ACC112 (cell line): Measurements from ENCODE around the gene SLC49A3.

Experiments
- H2AFZ ChIP-seq: fragments of 200-600 bp; sonication (generic); one replicate; pipeline ENCODE4 v1.6.0; 2017; ENCODE audit warnings: antibody characterized with exemption, low read length; ENCODE audit not compliant: unreplicated experiment
- H3K27ac ChIP-seq: fragments of 200-600 bp; sonication (generic); 2 replicates; pipeline ENCODE4 v1.5.1; 2014; ENCODE audit warnings: low read depth, mild to moderate bottlenecking, antibody characterized with exemption, low read length, moderate library complexity
- H3K27me3 ChIP-seq: fragments of 200-600 bp; sonication (generic); 2 replicates; pipeline ENCODE4 v1.6.1; 2014; ENCODE audit warnings: mild to moderate bottlenecking, antibody characterized with exemption, low read length, moderate library complexity, mixed read lengths; ENCODE audit not compliant: insufficient read depth
- H3K36me3 ChIP-seq: fragments of 200-600 bp; sonication (generic); 2 replicates; pipeline ENCODE4 v1.6.1; 2016; ENCODE audit warnings: mild to moderate bottlenecking, antibody characterized with exemption, low read length, moderate library complexity, mixed read lengths; ENCODE audit not compliant: insufficient read depth
- H3K4me1 ChIP-seq: fragments of 200-600 bp; sonication (generic); one replicate; pipeline ENCODE4 v1.6.1; 2016; ENCODE audit warnings: low read length, mixed read lengths; ENCODE audit not compliant: insufficient read depth, unreplicated experiment, control insufficient read depth
- H3K4me3 ChIP-seq: fragments of 200-600 bp; sonication (generic); 2 replicates; pipeline ENCODE4 v1.5.1; 2014; ENCODE audit warnings: mild to moderate bottlenecking, low read depth, low read length
- H3K79me2 ChIP-seq: fragments of 200-600 bp; sonication (generic); one replicate; pipeline ENCODE4 v1.6.0; 2016; ENCODE audit warnings: low read length; ENCODE audit not compliant: control insufficient read depth, unreplicated experiment, insufficient read depth

Gene SLC49A3

DNA sequence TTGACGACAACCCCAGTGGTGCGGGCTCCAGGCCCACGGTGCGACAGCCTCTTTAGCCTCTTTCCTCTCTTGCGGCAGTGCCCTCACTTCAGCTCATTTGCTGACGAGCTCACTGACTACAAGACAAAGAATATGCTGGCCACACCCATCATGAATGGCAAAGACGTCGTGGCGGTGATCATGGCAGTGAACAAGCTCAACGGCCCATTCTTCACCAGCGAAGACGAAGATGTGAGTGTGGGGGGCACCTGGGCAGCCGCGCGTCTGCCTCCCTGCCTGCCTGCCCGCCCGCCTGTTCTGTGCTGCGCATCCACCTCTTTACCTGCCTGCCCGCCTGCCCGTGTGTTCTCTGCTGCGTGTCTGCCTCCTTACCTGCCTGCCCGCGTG is 54.4 kb downstream of the SLC49A3 start:
- H3K4me1 ChIP-seq = no peaks in the 10 kb centered on the region
- H3K27ac ChIP-seq = no peak overlapping the region
- H2AFZ ChIP-seq = no peak overlapping the region
- no peak overlapping the region for H3K4me3 ChIP-seq
- peaks cover 21% of the 10 kb centered on the region for H3K27me3 ChIP-seq
- no peaks in the 10 kb centered on the region for H3K79me2 ChIP-seq
- no peaks in the 10 kb centered on the region for H3K36me3 ChIP-seq

DNA sequence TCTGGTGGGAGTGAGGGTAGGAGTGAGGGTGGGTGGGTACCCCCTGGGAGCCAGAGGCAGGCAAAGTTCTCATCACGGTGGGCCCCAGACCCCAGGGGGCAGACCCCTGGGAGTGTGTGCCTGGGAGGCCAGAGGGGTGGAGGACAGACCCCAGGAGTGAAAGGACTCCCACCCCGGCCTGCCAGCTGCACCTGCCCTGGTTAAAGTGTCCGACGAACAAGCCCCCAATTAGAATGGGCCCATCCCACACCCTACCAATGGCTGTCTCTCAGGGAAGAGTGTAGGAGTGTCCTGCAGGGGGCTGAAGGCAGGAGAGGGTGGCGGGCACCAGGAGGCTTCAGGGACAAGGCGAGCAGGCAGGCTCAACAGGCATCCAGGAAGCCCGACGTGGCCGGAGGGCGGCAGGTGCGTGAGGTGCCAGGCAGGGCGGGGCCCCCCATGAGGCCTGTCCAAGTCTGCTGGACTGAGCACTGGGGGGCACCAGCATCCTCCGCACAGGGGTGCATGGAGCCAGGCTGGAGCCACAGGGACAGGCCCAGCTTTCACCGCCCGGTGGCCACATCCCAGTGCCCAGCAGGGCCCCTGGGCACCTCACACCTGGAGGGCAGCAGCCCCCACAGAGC is 54.9 kb downstream of the SLC49A3 start:
- H3K79me2 ChIP-seq = no peaks in the 10 kb centered on the region
- H3K4me3 ChIP-seq = no peak overlapping the region
- no peaks in the 10 kb centered on the region for H3K4me1 ChIP-seq
- H3K36me3 ChIP-seq = no peaks in the 10 kb centered on the region
- H3K27ac ChIP-seq = no peak overlapping the region
- H2AFZ ChIP-seq = no peak overlapping the region
- H3K27me3 ChIP-seq = peaks cover 18% of the 10 kb centered on the region

DNA sequence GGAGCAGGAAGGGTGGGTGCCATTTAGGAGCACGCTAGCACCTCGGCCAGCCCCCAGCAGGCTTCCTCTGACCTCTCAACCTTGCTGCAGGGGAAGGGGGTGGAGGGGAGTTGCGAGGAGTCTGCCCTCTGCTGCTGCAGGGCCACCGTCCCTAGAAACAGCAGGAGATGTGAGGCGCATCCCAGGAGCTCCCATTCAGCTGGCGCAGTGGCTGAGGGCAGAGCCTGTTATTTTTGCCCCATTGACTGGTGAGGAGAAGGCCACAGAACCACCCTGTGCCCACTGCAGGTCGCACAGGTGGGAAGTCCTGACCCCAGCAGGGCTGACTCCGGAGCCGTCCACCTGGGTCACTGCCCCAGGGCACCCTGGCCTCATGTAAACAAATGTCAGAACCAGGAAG is 55.5 kb downstream of the SLC49A3 start:
- Histone ChIP-seq H3K36me3 (no peaks in the 10 kb centered on the region), H3K79me2 (no peaks in the 10 kb centered on the region), H3K4me3 (no peak overlapping the region), H3K4me1 (no peaks in the 10 kb centered on the region), H3K27me3 (peaks cover 18% of the 10 kb centered on the region), H2AFZ (no peak overlapping the region), H3K27ac (no peak overlapping the region)

DNA sequence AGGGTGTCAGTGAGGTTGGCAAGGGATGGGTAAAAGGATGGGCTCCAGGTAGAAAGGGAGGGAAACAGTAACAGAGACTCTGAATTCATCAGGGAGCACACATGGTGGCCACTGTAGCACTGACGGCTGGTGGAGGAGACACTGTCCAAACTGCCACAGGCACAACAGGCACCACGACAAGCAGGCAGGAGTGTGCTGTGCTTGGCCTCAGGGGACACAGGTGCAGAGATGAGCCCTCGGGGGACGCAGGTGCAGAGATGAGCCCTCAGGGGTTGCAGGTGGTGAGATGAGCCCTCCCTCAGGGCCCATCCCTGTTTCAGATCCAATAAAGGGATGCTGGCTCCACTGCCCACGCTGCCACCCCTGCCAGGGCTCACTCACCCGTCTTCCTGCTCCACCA is 56.0 kb downstream of the SLC49A3 start:
- no peak overlapping the region for H2AFZ ChIP-seq
- no peaks in the 10 kb centered on the region for H3K79me2 ChIP-seq
- H3K4me3 ChIP-seq = no peak overlapping the region
- H3K4me1 ChIP-seq = no peaks in the 10 kb centered on the region
- H3K27ac ChIP-seq = no peak overlapping the region
- H3K36me3 ChIP-seq = no peaks in the 10 kb centered on the region
- H3K27me3 ChIP-seq = peaks cover 16% of the 10 kb centered on the region

DNA sequence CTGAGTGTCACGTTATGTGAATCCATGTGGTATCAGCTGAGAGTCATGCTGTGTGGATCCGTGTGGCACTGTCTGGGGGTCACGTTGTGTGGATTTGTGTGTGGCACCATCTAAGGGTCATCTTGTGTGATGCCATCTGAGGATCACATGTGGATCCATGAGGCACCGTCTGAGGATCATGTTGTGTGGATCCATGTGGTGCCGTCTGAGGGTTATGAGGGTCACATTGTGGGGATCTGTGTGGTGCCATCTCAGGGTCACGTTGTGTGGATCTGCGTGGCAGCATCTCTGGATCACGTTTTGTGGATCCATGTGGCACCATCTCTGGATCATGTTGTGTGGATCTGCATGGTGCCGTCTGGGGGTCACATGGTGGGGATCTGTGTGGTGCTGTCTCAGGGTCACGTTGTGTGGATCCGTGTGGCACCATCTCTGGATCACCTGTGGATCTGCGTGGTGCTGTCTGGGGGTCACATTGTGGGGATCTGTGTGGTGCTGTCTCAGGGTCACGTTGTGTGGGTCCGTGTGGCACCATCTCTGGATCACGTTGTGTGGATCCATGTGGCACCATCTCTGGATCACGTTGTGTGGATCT is 56.7 kb downstream of the SLC49A3 start:
- no peak overlapping the region for H2AFZ ChIP-seq
- no peaks in the 10 kb centered on the region for H3K36me3 ChIP-seq
- H3K4me1 ChIP-seq = no peaks in the 10 kb centered on the region
- peaks cover 10% of the 10 kb centered on the region for H3K27me3 ChIP-seq
- no peak overlapping the region for H3K4me3 ChIP-seq
- no peak overlapping the region for H3K27ac ChIP-seq
- H3K79me2 ChIP-seq = no peaks in the 10 kb centered on the region
